ENCODE measurements around the gene ACSL6. TPM values are rescaled to one million over a fixed set of nuclear protein-coding genes. Genes with fewer than 3 reads are reported as not detected.
"Not testable (repeated sequence)": the region's sequence is repeated elsewhere in the genome, so short reads cannot be mapped to it uniquely, and the experiment has no call there.

Gene ACSL6
- total RNA-seq, 1 experiment from 2014 or later, result 0.24 TPM

- no peak for DNase-seq (ENCODE audit: low spot score)
Observed at GRCh38 chr5:131942016-131942415, 69.4 kb downstream of the ACSL6 start.

- DNase-seq (ENCODE audit: low spot score), result no peak
Observed at GRCh38 chr5:131939690-131940345, 71.6 kb downstream of the ACSL6 start.

- no peak for DNase-seq (ENCODE audit: low spot score)
Observed at GRCh38 chr5:131932235-131932634, 79.2 kb downstream of the ACSL6 start.

- DNase-seq (ENCODE audit: low spot score), result no peak
Observed at GRCh38 chr5:131928957-131929356, 82.5 kb downstream of the ACSL6 start.

- DNase-seq (ENCODE audit: low spot score), result no peak
Observed at GRCh38 chr5:131926168-131926567, 85.3 kb downstream of the ACSL6 start.

- DNase-seq (ENCODE audit: low spot score), result no peak
Observed at GRCh38 chr5:131916481-131916880, 95.0 kb downstream of the ACSL6 start.

- DNase-seq (ENCODE audit: low spot score), result no peak
Observed at GRCh38 chr5:131914472-131914871, 97.0 kb downstream of the ACSL6 start.

GRCh38 chr5:131913603-131914002, 97.9 kb downstream of the ACSL6 start:
- DNase-seq (ENCODE audit: low spot score), result no peak

- DNase-seq (ENCODE audit: low spot score), result no peak
Observed at GRCh38 chr5:131906668-131907067, 104.8 kb downstream of the ACSL6 start.

- DNase-seq (ENCODE audit: low spot score), result not testable (repeated sequence)
Observed at GRCh38 chr5:131902266-131902665, 109.2 kb downstream of the ACSL6 start.

Other genes starting within 250 kb of the ACSL6 start
- 50.5 and 59.4 TPM in 2 replicates for gene FNIP1, start 214.6 kb downstream of the ACSL6 start, total RNA-seq (2014; rRNA removed; shearing (Covaris generic))
- not detected in 2 replicates for gene MEIKIN, start 66.0 kb downstream of the ACSL6 start, total RNA-seq (2014; rRNA removed; shearing (Covaris generic))
- not detected in 2 replicates for gene IL3, start 49.0 kb upstream of the ACSL6 start, total RNA-seq (2014; rRNA removed; shearing (Covaris generic))
- gene CSF2, start 62.1 kb upstream of the ACSL6 start, total RNA-seq (2014; rRNA removed; shearing (Covaris generic)), result 0.67 and 1.3 TPM in 2 replicates
- 58.7 and 71.7 TPM in 2 replicates for gene P4HA2, start 216.2 kb upstream of the ACSL6 start, total RNA-seq (2014; rRNA removed; shearing (Covaris generic))
- gene PDLIM4, start 246.0 kb upstream of the ACSL6 start, total RNA-seq (2014; rRNA removed; shearing (Covaris generic)), result 0.05 TPM in 1 of 2 replicates, not detected in the other

All from A172 (cell line).